K562 (cell line): ENCODE data around the gene CUEDC2. TPM values are rescaled to one million over a fixed set of nuclear protein-coding genes. Genes with fewer than 3 reads are reported as not detected.

Source experiments
- ATAC-seq: fragments of 200-7000 bp; cut with Tn5 transposase; 3 replicates; pipeline ENCODE4 v1.9.1; 2020; ENCODE audit warnings: moderate library complexity
- BruUV-seq: library from RNA; stranded (reverse); fragments of 400-500 nt; replicated peaks from 2 replicates; lab custom pipeline; 2021; lab: Mats Ljungman, UMichigan
- CTCF ChIA-PET: fragments of 300-600 bp; formaldehyde crosslinking; extraction: SDS; loops from one replicate; lab custom pipeline; 2021; ENCODE audit warnings: low intra/inter-chr PET ratio; lab: Yijun Ruan, JAX
- POLR2A ChIA-PET: fragments of 300-600, 350-650 bp; sonication (Branson Sonifier 250); formaldehyde crosslinking; extraction: SDS; loops from one replicate; lab custom pipeline; 2021; ENCODE audit warnings: antibody characterized with exemption, inconsistent platforms; lab: Yijun Ruan, JAX
- DNase-seq, 4 experiments: peaks; one replicate each; pipeline versions ENCODE4 v3.0.0 to v3.0.0-alpha.2; 2011 to 2018; ENCODE audit warnings: low spot score in 3 of 4, mixed read lengths in 3 of 4; ENCODE audit errors: extremely low read depth in 1 of 4
- FAIRE-seq: peaks from 2 replicates; lab custom pipeline; 2011; peaks lifted over from hg19 to GRCh38; lab: Jason Lieb, UNC
- H2AFZ ChIP-seq: 2 replicates; pipeline ENCODE4 v1.6.0; 2011; ENCODE audit warnings: low read depth, low read length, control low read depth, inconsistent platforms
- H3K27ac ChIP-seq: fragments of 200-600 bp; 3 replicates; pipeline ENCODE4 v1.8.0; 2011; ENCODE audit warnings: low read depth, mild to moderate bottlenecking, control low read depth, inconsistent platforms, low read length, moderate library complexity, mixed read lengths; ENCODE audit errors: extremely low read depth
- H3K27me3 ChIP-seq, 2 experiments: fragments of 300-600 bp in 1 of 2; 2 replicates in 1 of 2; 3 replicates in 1 of 2; pipeline versions ENCODE4 v1.6.0 to v1.8.0; 2011; ENCODE audit warnings: inconsistent platforms in 2 of 2, low read length in 2 of 2, mild to moderate bottlenecking in 1 of 2, mixed read lengths in 1 of 2, moderate library complexity in 1 of 2; ENCODE audit not compliant: control insufficient read depth in 2 of 2, insufficient read depth in 2 of 2
- H3K36me3 ChIP-seq: fragments of 300-600 bp; 3 replicates; pipeline ENCODE4 v1.8.0; 2011; ENCODE audit warnings: mild to moderate bottlenecking, low read length, inconsistent platforms; ENCODE audit not compliant: control insufficient read depth, insufficient read depth
- H3K4me1 ChIP-seq, 2 experiments: fragments of 200-600 bp in 1 of 2; replicated peaks in 1 of 2; 2 replicates in 1 of 2; 3 replicates in 1 of 2; pipeline versions ENCODE4 v1.5.1 to v1.8.0; 2011; ENCODE audit warnings: inconsistent platforms in 2 of 2, low read length in 2 of 2, mild to moderate bottlenecking in 1 of 2, mixed read lengths in 1 of 2, moderate library complexity in 1 of 2; ENCODE audit not compliant: control insufficient read depth in 2 of 2, insufficient read depth in 2 of 2
- H3K4me2 ChIP-seq: 2 replicates; pipeline ENCODE4 v1.6.1; 2011; ENCODE audit warnings: low read length, control low read depth, inconsistent platforms, mixed read lengths; ENCODE audit not compliant: insufficient read depth
- H3K4me3 ChIP-seq: fragments of 200-600 bp; sonication (generic), shearing (Covaris generic); 2 replicates; pipeline ENCODE4 v1.5.1; 2016; ENCODE audit warnings: control low read depth, inconsistent platforms
- H3K79me2 ChIP-seq: fragments of 200-600 bp; 3 replicates; pipeline ENCODE4 v1.8.0; 2011; ENCODE audit warnings: low read length, inconsistent platforms; ENCODE audit not compliant: control insufficient read depth, insufficient read depth
- H3K9ac ChIP-seq, 2 experiments: 2 replicates each; pipeline versions ENCODE4 v1.6.0 to v1.6.1; 2011; ENCODE audit warnings: low read depth in 2 of 2, low read length in 2 of 2, control low read depth in 1 of 2, inconsistent platforms in 1 of 2, mild to moderate bottlenecking in 1 of 2, mixed read lengths in 1 of 2; ENCODE audit not compliant: insufficient read depth in 1 of 2
- H3K9me1 ChIP-seq: one replicate; pipeline ENCODE4 v1.6.0; 2011; ENCODE audit warnings: inconsistent platforms, mild to moderate bottlenecking, low read length, moderate library complexity; ENCODE audit not compliant: control insufficient read depth, insufficient read depth
- H3K9me3 ChIP-seq: replicated peaks from 2 replicates; pipeline ENCODE4 v1.5.1; 2011; ENCODE audit warnings: low read depth, low read length, inconsistent platforms; ENCODE audit not compliant: control insufficient read depth, insufficient read depth
- H4K20me1 ChIP-seq: replicated peaks from 2 replicates; pipeline ENCODE4 v1.6.1; 2011; ENCODE audit warnings: low read length, inconsistent platforms, mixed read lengths; ENCODE audit not compliant: control insufficient read depth, insufficient read depth
- BMI1 ChIP-seq: fragments of 150-350 bp; IDR thresholded peaks from 2 replicates; pipeline ENCODE4 v1.6.1; 2014; ENCODE audit warnings: low read length
- CLOCK ChIP-seq: fragments of 250-450 bp; sonication (Bioruptor Pico); IDR thresholded peaks from 2 replicates; pipeline ENCODE4 v1.4.0; 2020; ENCODE audit warnings: mild to moderate bottlenecking, moderate library complexity, borderline replicate concordance
- ELK1 ChIP-seq: sonication (generic); formaldehyde crosslinking; IDR thresholded peaks from 2 replicates; pipeline ENCODE4 v1.8.1; 2022; ENCODE audit warnings: missing genetic modification reagents
- FOXK1 ChIP-seq: sonication (generic); formaldehyde crosslinking; IDR thresholded peaks from 2 replicates; pipeline ENCODE4 v1.8.0; 2022; ENCODE audit warnings: missing genetic modification reagents, mild to moderate bottlenecking, borderline replicate concordance
- HMBOX1 ChIP-seq: sonication (generic); IDR thresholded peaks from 2 replicates; pipeline ENCODE4 v1.6.1; 2016
- HMGN3 ChIP-seq: IDR thresholded peaks from 2 replicates; pipeline ENCODE4 v1.6.1; 2011; ENCODE audit warnings: borderline replicate concordance, low read depth, mild to moderate bottlenecking, mixed read lengths, low read length; ENCODE audit not compliant: insufficient read length; ENCODE audit errors: extremely low read depth
- POLR3A ChIP-seq: IDR thresholded peaks from 2 replicates; pipeline ENCODE4 v1.6.1; 2011; ENCODE audit warnings: borderline replicate concordance, mild to moderate bottlenecking, moderate library complexity; ENCODE audit not compliant: insufficient read length, insufficient read depth; ENCODE audit errors: extremely low read depth
- RBBP5 ChIP-seq: fragments of 200-600 bp; sonication (generic); IDR thresholded peaks from 2 replicates; pipeline ENCODE4 v1.6.1; 2012; ENCODE audit warnings: borderline replicate concordance, mild to moderate bottlenecking, low read length, control low read depth, inconsistent platforms; ENCODE audit not compliant: insufficient read depth, poor library complexity, severe bottlenecking
- STAG1 ChIP-seq: sonication (generic); formaldehyde crosslinking; IDR thresholded peaks from 2 replicates; pipeline ENCODE4 v1.5.0; 2020; ENCODE audit warnings: missing genetic modification reagents, borderline replicate concordance
- TCF15 ChIP-seq: fragments of 250-450 bp; sonication (Bioruptor Pico); IDR thresholded peaks from 2 replicates; pipeline ENCODE4 v1.8.0; 2022; ENCODE audit warnings: moderate library complexity, mild to moderate bottlenecking, inconsistent platforms
- ZNF239 ChIP-seq: fragments of 250-450 bp; sonication (Bioruptor Pico); IDR thresholded peaks from 2 replicates; pipeline ENCODE4 v1.4.0; 2020; ENCODE audit warnings: mild to moderate bottlenecking
- WGBS: fragments of 100-300 bp; shearing (Covaris generic); methylation state at CpG from one replicate; pipeline ENCODE4 v1.1.6; 2016; ENCODE audit warnings: low coverage, mixed read lengths; ENCODE audit not compliant: insufficient coverage; ENCODE audit errors: missing lambda C conversion rate; 5-methylcytosine and 5-hydroxymethylcytosine counted together
- in situ Hi-C: fragments of 300-500 bp; cut with MboI; formaldehyde crosslinking; loops from 4 replicates; pipeline ENCODE4 v1.15.0; 2018; ENCODE audit warnings: inconsistent platforms, mixed read lengths
- intact Hi-C: fragments of 100-400 bp; cut with micrococcal nuclease; formaldehyde crosslinking; loops from 2 replicates; pipeline ENCODE4 v1.14.2; 2022
- polyA plus RNA-seq, 8 experiments: library from polyadenylated mRNA; depleted of rRNA in 4 of 8; stranded (reverse) in 5 of 8; unstranded in 3 of 8; fragments of >200 nt; fragmentation: Nextera tagmentation in 2 of 8; fragmentation: Illumina TruSeq in 1 of 8; extraction: Ambion mirVana in 2 of 8; extraction: Trizol in 1 of 8; gene quantifications; 2 replicates each; pipeline versions ENCODE4 v1.2.1 to v1.2.3, GENCODE V29; 2011 to 2014; ENCODE audit warnings: inconsistent platforms in 1 of 8, missing spikeins in 1 of 8
- total RNA-seq, 7 experiments: library from RNA; depleted of rRNA in 6 of 7; stranded (reverse); fragments of >200 nt in 6 of 7; fragmentation: Illumina TruSeq in 2 of 7; extraction: Trizol in 2 of 7; gene quantifications; 2 replicates each; pipeline versions ENCODE4 v1.2.1 to v1.2.3, GENCODE V29; 2011 to 2021; ENCODE audit warnings: low replicate concordance in 1 of 7
- TF ChIP-seq, protein P1 (sequence below): IDR thresholded peaks from 3 replicates; pipeline ENCODE4 v1.6.1; 2011; ENCODE audit warnings: borderline replicate concordance, mild to moderate bottlenecking; ENCODE audit not compliant: insufficient read length, insufficient read depth

Gene CUEDC2
- total and polyA plus RNA-seq, 9 of the 15 experiments (the other 6 are each of a cell fraction or from before 2014, with no cell fraction given), result 8.5 to 48.9 (median 27.4) TPM

DNA sequence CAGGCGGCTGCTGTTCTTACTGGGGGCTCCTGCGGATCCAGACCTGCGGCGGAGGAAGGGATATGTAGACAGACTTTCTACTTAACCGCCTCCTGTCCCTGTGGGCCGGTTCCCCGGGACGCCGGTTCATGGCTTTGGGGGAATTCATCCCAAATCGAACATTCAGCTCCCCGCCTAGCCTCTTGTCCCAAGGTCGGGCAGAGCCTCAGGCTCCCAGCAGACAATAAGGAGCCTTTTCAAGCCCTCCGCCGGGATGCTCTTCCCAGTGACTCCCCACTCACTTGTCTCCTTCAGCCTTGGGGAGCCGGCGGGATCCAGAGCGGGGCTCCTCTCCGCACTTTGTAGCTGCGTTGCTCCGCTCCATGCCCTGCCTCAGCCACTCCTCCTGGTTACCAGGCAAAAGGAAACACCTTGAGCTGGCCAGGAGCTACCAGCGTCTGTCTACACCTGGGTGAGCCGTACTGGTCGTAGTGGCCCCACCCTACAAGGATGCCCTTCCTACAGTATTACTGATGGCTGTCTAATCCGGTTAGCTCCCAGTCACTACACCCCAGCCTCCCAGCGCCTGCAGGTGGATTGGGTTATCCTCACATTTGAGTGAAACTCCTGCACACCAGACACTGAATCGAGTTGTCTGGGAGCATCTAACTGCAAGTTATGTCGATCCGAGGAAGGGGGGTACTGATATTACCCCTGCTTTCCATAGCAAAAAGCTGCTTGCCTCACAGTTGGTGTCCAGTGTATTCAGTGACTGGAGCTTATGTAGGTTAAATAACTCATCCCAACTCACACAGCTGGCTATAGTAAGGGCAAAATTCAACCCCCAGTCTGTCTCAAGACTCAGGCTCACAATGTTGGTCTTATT is 19.0 kb upstream of the CUEDC2 start, which contains the start of gene C10orf95:
Gene C10orf95 (minus strand): TSS at position 439 of the 865 bp plus-strand sequence. CDS start 450 bp downstream, outside the sequence.
- peaks cover 36 to 41% of the 10 kb centered on the region in 2 experiments for H3K4me1 ChIP-seq
- BruUV-seq, result TSS peak; percentile 25
- peak within 1 kb of the TSS; percentile 90 to 94 for H3K9ac ChIP-seq
- DNase-seq (no peak), ATAC-seq (peak; percentile 27), FAIRE-seq (no peak)
- WGBS, result 5% methylated on average over 22 of the region's 28 CpGs
- in situ Hi-C loops (no loop called here), intact Hi-C loops (no loop called here)
- H3K36me3 ChIP-seq, result peaks cover 40% of the 10 kb centered on the region; the same call in 2 of the 3 replicates
- H3K9me1 ChIP-seq, result no peaks in the 10 kb centered on the region
- peak within 1 kb of the TSS; percentile 80 for H3K4me3 ChIP-seq
- POLR2A ChIA-PET, result interaction anchor here (0.6 to 3.3 kb wide), 12 partner anchors 10 to 201 kb away, joined by 3 to 24 read pairs (median 6); partner anchors contain the start of genes CUEDC2 and FBXL15
- H2AFZ ChIP-seq, result 0 out of 2 replicates have a peak within 1 kb of the TSS, but pooled peaks have one; percentile 52
- peak within 1 kb of the TSS; percentile 94 for H3K4me2 ChIP-seq
- no peaks in the 10 kb centered on the region for H3K9me3 ChIP-seq
- H3K27ac ChIP-seq, result peak within 1 kb of the TSS; percentile 95
- peaks cover 43% of the 10 kb centered on the region for H3K79me2 ChIP-seq
- no peaks in the 10 kb centered on the region for H3K27me3 ChIP-seq
- CTCF ChIA-PET, result no interaction called here
- no peaks in the 10 kb centered on the region for H4K20me1 ChIP-seq
- peak; percentile 46; the same call in 1 of the 2 replicates for TF ChIP-seq FOXK1 (CRISPR knock-in tag)
- TF ChIP-seq BMI1, result no peak
- TF ChIP-seq CLOCK (CRISPR knock-in tag), result no peak
- TF ChIP-seq ELK1 (CRISPR knock-in tag), result no peak
- no peak for TF ChIP-seq POLR3A
- no peak for TF ChIP-seq ZNF239 (CRISPR knock-in tag)
- no peak for TF ChIP-seq RBBP5
- no peak for TF ChIP-seq TCF15 (CRISPR knock-in tag)
- 0 out of 2 replicates have a peak, but pooled peaks have one; percentile 39 for TF ChIP-seq HMBOX1
- TF ChIP-seq HMGN3, result peak; percentile 4
- TF ChIP-seq, protein P1, sequence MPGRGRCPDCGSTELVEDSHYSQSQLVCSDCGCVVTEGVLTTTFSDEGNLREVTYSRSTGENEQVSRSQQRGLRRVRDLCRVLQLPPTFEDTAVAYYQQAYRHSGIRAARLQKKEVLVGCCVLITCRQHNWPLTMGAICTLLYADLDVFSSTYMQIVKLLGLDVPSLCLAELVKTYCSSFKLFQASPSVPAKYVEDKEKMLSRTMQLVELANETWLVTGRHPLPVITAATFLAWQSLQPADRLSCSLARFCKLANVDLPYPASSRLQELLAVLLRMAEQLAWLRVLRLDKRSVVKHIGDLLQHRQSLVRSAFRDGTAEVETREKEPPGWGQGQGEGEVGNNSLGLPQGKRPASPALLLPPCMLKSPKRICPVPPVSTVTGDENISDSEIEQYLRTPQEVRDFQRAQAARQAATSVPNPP, result no peak
- TF ChIP-seq STAG1, result no peak
